IMR-90 (cell line): ENCODE results near the gene WSB1. TPM values are rescaled to one million over a fixed set of nuclear protein-coding genes. Genes with fewer than 3 reads are reported as not detected.

Experiments used
- ATAC-seq: fragments of 200-7000 bp; cut with Tn5 transposase; 2 replicates; pipeline ENCODE4 v1.9.1; 2020; ENCODE audit warnings: low read depth, mild to moderate bottlenecking, moderate library complexity
- BruUV-seq: library from RNA; stranded (reverse); fragments of 400-500 nt; replicated peaks from 2 replicates; lab custom pipeline; 2021; lab: Mats Ljungman, UMichigan
- CTCF ChIA-PET: fragments of 300-600 bp; formaldehyde crosslinking; extraction: SDS; loops from one replicate; lab custom pipeline; 2021; ENCODE audit warnings: antibody characterized with exemption; lab: Yijun Ruan, JAX
- POLR2A ChIA-PET: fragments of 300-600 bp; sonication (Branson Sonifier 250); formaldehyde crosslinking; loops from one replicate; lab custom pipeline; 2022; ENCODE audit warnings: antibody characterized with exemption; ENCODE audit not compliant: unreplicated experiment; lab: Charles Lee
- DNase-seq: peaks from one replicate; pipeline ENCODE4 v3.0.0; 2013
- H2AFZ ChIP-seq: replicated peaks from 2 replicates; pipeline ENCODE3; 2013; ENCODE audit warnings: low read length, mild to moderate bottlenecking; ENCODE audit not compliant: poor library complexity
- H2AK5ac ChIP-seq: 2 replicates; pipeline ENCODE4 v1.6.1; 2013; ENCODE audit warnings: low read depth, low read length, inconsistent platforms
- H2AK9ac ChIP-seq: replicated peaks from 2 replicates; pipeline ENCODE3; 2013; ENCODE audit warnings: mild to moderate bottlenecking, low read depth, low read length, moderate library complexity; ENCODE audit not compliant: poor library complexity
- H2BK120ac ChIP-seq: 2 replicates; pipeline ENCODE4 v1.6.1; 2013; ENCODE audit warnings: low read depth, low read length, inconsistent platforms
- H2BK15ac ChIP-seq: 3 replicates; pipeline ENCODE4 v1.6.1; 2013; ENCODE audit warnings: low read depth, low read length, inconsistent platforms
- H2BK20ac ChIP-seq: 2 replicates; pipeline ENCODE4 v1.6.1; 2013; ENCODE audit warnings: low read depth, mild to moderate bottlenecking, inconsistent platforms, low read length, moderate library complexity
- H2BK5ac ChIP-seq: 2 replicates; pipeline ENCODE4 v1.6.1; 2013; ENCODE audit warnings: mild to moderate bottlenecking, low read depth, low read length, inconsistent platforms; ENCODE audit not compliant: poor library complexity, severe bottlenecking
- H3K14ac ChIP-seq: replicated peaks from 2 replicates; pipeline ENCODE4 v1.6.1; 2013; ENCODE audit warnings: low read depth, low read length, inconsistent platforms
- H3K18ac ChIP-seq: 2 replicates; pipeline ENCODE4 v1.6.1; 2013; ENCODE audit warnings: low read depth, low read length, control low read depth
- H3K23ac ChIP-seq: 2 replicates; pipeline ENCODE4 v1.6.1; 2013; ENCODE audit warnings: low read depth, low read length, inconsistent platforms
- H3K27ac ChIP-seq: 2 replicates; pipeline ENCODE4 v1.5.1; 2013; ENCODE audit warnings: mild to moderate bottlenecking, control low read depth, low read length; ENCODE audit not compliant: insufficient read depth
- H3K27me3 ChIP-seq: 2 replicates; pipeline ENCODE4 v1.6.1; 2013; ENCODE audit warnings: low read length; ENCODE audit not compliant: control insufficient read depth, insufficient read depth
- H3K36me3 ChIP-seq: 2 replicates; pipeline ENCODE4 v1.6.1; 2013; ENCODE audit warnings: low read length, mixed read lengths; ENCODE audit not compliant: control insufficient read depth, insufficient read depth
- H3K4ac ChIP-seq: 2 replicates; pipeline ENCODE4 v1.6.1; 2013; ENCODE audit warnings: low read depth, low read length, inconsistent platforms
- H3K4me1 ChIP-seq: 2 replicates; pipeline ENCODE4 v1.6.1; 2013; ENCODE audit warnings: low read length, mixed read lengths; ENCODE audit not compliant: control insufficient read depth, insufficient read depth
- H3K4me2 ChIP-seq: 2 replicates; pipeline ENCODE4 v1.6.1; 2013; ENCODE audit warnings: low read depth, mild to moderate bottlenecking, control low read depth, low read length, moderate library complexity
- H3K4me3 ChIP-seq: 2 replicates; pipeline ENCODE4 v1.5.1; 2013; ENCODE audit warnings: low read depth, mild to moderate bottlenecking, control low read depth, low read length, moderate library complexity; ENCODE audit not compliant: insufficient read depth
- H3K56ac ChIP-seq: 2 replicates; pipeline ENCODE4 v1.6.1; 2013; ENCODE audit warnings: low read length, inconsistent platforms; ENCODE audit not compliant: insufficient read depth; ENCODE audit errors: extremely low read depth
- H3K79me1 ChIP-seq, 2 experiments: 2 replicates each; pipeline ENCODE4 v1.6.1; 2013; ENCODE audit warnings: low read length in 2 of 2, inconsistent platforms in 1 of 2, low read depth in 1 of 2
- H3K9ac ChIP-seq: 2 replicates; pipeline ENCODE4 v1.6.1; 2013; ENCODE audit warnings: low read depth, low read length, control low read depth
- H3K9me1 ChIP-seq: 2 replicates; pipeline ENCODE4 v1.6.1; 2013; ENCODE audit warnings: low read length, inconsistent platforms; ENCODE audit not compliant: insufficient read depth
- H3K9me3 ChIP-seq: 2 replicates; pipeline ENCODE4 v1.6.1; 2013; ENCODE audit warnings: low read length; ENCODE audit not compliant: control insufficient read depth, insufficient read depth
- H4K20me1 ChIP-seq: 2 replicates; pipeline ENCODE4 v1.6.1; 2013; ENCODE audit warnings: low read length, inconsistent platforms; ENCODE audit not compliant: insufficient read depth
- H4K5ac ChIP-seq: 2 replicates; pipeline ENCODE4 v1.6.1; 2013; ENCODE audit warnings: mild to moderate bottlenecking, low read depth, low read length, control low read depth
- H4K8ac ChIP-seq, 2 experiments: 2 replicates each; pipeline ENCODE4 v1.6.1; 2013; ENCODE audit warnings: low read depth in 2 of 2, low read length in 2 of 2, control low read depth in 1 of 2, inconsistent platforms in 1 of 2
- H4K91ac ChIP-seq: 2 replicates; pipeline ENCODE4 v1.6.1; 2013; ENCODE audit warnings: low read depth, low read length, inconsistent platforms; ENCODE audit not compliant: insufficient read depth
- CEBPB ChIP-seq: IDR thresholded peaks from 2 replicates; pipeline ENCODE4 v1.6.1; 2012; ENCODE audit warnings: low read depth, low read length, improper control_type of control experiment
- CHD1 ChIP-seq: IDR thresholded peaks from 2 replicates; pipeline ENCODE4 v1.6.1; 2012; ENCODE audit warnings: low read depth, low read length, improper control_type of control experiment
- CTCF ChIP-seq: conservative IDR thresholded peaks from 2 replicates; pipeline ENCODE4 v1.5.1; 2012; ENCODE audit warnings: mild to moderate bottlenecking, low read depth, low read length, improper control_type of control experiment
- MXI1 ChIP-seq: IDR thresholded peaks from 2 replicates; pipeline ENCODE4 v1.6.1; 2012; ENCODE audit warnings: low read depth, mild to moderate bottlenecking, low read length, moderate library complexity, borderline replicate concordance
- POLR2A ChIP-seq: IDR thresholded peaks from 2 replicates; pipeline ENCODE4 v1.6.1; 2012; ENCODE audit warnings: mild to moderate bottlenecking, low read depth, low read length
- RCOR1 ChIP-seq: IDR thresholded peaks from 2 replicates; pipeline ENCODE4 v1.6.1; 2012; ENCODE audit warnings: mild to moderate bottlenecking, low read length, improper control_type of control experiment; ENCODE audit not compliant: insufficient replicate concordance
- WGBS, 2 experiments: methylation state at CpG; one replicate each; pipeline versions ENCODE4 v1.1.5 to v1.1.7; 2013; ENCODE audit warnings: missing lambda C conversion rate in 2 of 2; ENCODE audit not compliant: insufficient read length in 1 of 2; ENCODE audit errors: extremely low coverage in 2 of 2; 5-methylcytosine and 5-hydroxymethylcytosine counted together
- dilution Hi-C: fragments of 300-500 bp; cut with HindIII; formaldehyde crosslinking; loops from one replicate; pipeline ENCODE4 v1.14.3; 2018; ENCODE audit warnings: low sequenced_read_pairs; ENCODE audit not compliant: unreplicated experiment
- in situ Hi-C: fragments of 300-500 bp; cut with MboI; formaldehyde crosslinking; loops from 3 replicates; pipeline ENCODE4 v1.14.3; 2019; ENCODE audit warnings: low sequenced_read_pairs, inconsistent platforms, mixed read lengths
- intact Hi-C: fragments of 100-400 bp; cut with micrococcal nuclease; formaldehyde crosslinking; loops from 2 replicates; pipeline ENCODE4 v1.10.0; 2022
- polyA plus RNA-seq, 3 experiments: library from polyadenylated mRNA; depleted of rRNA; stranded (reverse); fragments of >200 nt; gene quantifications; 2 replicates each; pipeline ENCODE4 v1.2.3, GENCODE V29; 2012; ENCODE audit warnings: low replicate concordance in 1 of 3
- total RNA-seq: library from RNA; depleted of rRNA; stranded (reverse); fragments of >200 nt; gene quantifications from 2 replicates; pipeline ENCODE4 v1.2.3, GENCODE V29; 2012

Gene WSB1
- total and polyA plus RNA-seq, 2 of the 4 experiments (the other 2 are of a cell fraction): 140 to 266 TPM

GRCh38 chr17:27306276-27306835 lies 12.4 kb downstream of the WSB1 start:
- Histone ChIP-seq H3K14ac (no peak overlapping the region), H2BK20ac (no peak overlapping the region), H2BK120ac (no peak overlapping the region), H3K56ac (no peak overlapping the region), H3K23ac (no peak overlapping the region), H4K91ac (no peak overlapping the region), H3K9me3 (no peaks in the 10 kb centered on the region), H3K79me1 (peaks cover 25 to 44% of the 10 kb centered on the region in 2 experiments), H4K5ac (no peak overlapping the region), H2BK5ac (no peak overlapping the region), H2BK15ac (no peak overlapping the region), H2AFZ (no peak overlapping the region), H3K27me3 (no peaks in the 10 kb centered on the region), H3K9me1 (0 out of 2 replicates have a peak, but pooled peaks cover 2% of the 10 kb centered on the region), H3K4ac (no peak overlapping the region), H3K4me1 (peaks cover 6% of the 10 kb centered on the region; the same call in 1 of the 2 replicates), H3K18ac (no peak overlapping the region), H2AK9ac (no peak overlapping the region), H3K4me3 (no peak overlapping the region), H4K8ac (no peak overlapping the region), H3K36me3 (peaks cover 40% of the 10 kb centered on the region), H3K9ac (no peak overlapping the region), H3K27ac (no peak overlapping the region), H4K20me1 (peaks cover 43% of the 10 kb centered on the region), H3K4me2 (no peak overlapping the region), H2AK5ac (no peak overlapping the region)
- ChIA-PET POLR2A (interaction anchor here (1.1 kb wide), 1 partner anchor 12 kb away, joined by 5 read pairs; no protein-coding TSS in a partner anchor), CTCF (interaction anchor here (0.8 to 1.3 kb wide), 3 partner anchors 16 to 70 kb away, joined by 3 to 4 read pairs (median 4); no protein-coding TSS in a partner anchor)
- DNase-seq (no peak), ATAC-seq (peak; percentile 46)
- intact Hi-C loops: no loop called here
- no CpG with 5 or more reads among the region's 7 CpGs for WGBS, 2 experiments
- dilution Hi-C loops: no loop called here
- no peak for TF ChIP-seq POLR2A
- no peak for TF ChIP-seq RCOR1
- TF ChIP-seq MXI1: no peak; the same call in 1 of the 2 replicates
- TF ChIP-seq CEBPB: no peak
- no peak for TF ChIP-seq CHD1
- no peak for TF ChIP-seq CTCF
- in situ Hi-C loops: no loop called here
- BruUV-seq: no TSS peak
